ENCODE data around the gene LMX1A. TPM values are rescaled to one million over a fixed set of nuclear protein-coding genes. Genes with fewer than 3 reads are reported as not detected.

LMX1A gene
- total RNA-seq, 1 donor from 2014 or later = 0.21 TPM

DNA sequence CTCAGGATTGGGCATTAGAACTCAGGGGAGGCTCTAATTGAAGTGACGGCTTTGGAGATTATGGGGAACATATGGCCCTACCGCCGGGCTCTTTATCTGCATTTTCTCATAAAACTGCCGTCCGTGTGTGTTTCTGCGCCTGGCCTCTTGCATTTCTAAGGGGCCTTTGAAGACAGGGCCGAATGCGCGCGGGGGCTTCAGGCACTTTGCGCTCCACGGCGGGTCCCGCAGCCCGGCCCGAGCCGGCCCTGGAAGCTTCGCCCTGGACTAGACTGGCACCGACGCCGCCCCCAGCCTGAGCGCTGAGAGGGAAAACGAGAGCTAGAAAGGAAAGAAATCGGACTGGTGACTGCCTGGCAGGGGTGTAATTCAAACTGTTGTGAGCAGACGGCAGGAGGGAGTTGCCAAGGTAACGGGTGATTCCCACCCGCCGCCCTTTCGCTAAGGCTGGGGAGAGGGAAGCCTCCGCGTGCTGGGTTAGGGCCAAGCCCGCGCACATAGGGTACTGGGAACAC lies 120.7 kb downstream of the LMX1A start:
- Histone ChIP-seq H3K4me1 (peaks cover 11% of the 10 kb centered on the region), H3K36me3 (no peaks in the 10 kb centered on the region), H3K27me3 (ENCODE audit: low read depth) (peaks cover 34% of the 10 kb centered on the region), H3K27ac (no peak overlapping the region), H3K4me3 (peak overlapping the region; percentile 37), H3K9me3 (no peaks in the 10 kb centered on the region)
- ATAC-seq = peak in 1 of 2 donors; percentile 31
- intact Hi-C loops (cut with DNase I) = no loop called here
- TF ChIP-seq, protein P1, sequence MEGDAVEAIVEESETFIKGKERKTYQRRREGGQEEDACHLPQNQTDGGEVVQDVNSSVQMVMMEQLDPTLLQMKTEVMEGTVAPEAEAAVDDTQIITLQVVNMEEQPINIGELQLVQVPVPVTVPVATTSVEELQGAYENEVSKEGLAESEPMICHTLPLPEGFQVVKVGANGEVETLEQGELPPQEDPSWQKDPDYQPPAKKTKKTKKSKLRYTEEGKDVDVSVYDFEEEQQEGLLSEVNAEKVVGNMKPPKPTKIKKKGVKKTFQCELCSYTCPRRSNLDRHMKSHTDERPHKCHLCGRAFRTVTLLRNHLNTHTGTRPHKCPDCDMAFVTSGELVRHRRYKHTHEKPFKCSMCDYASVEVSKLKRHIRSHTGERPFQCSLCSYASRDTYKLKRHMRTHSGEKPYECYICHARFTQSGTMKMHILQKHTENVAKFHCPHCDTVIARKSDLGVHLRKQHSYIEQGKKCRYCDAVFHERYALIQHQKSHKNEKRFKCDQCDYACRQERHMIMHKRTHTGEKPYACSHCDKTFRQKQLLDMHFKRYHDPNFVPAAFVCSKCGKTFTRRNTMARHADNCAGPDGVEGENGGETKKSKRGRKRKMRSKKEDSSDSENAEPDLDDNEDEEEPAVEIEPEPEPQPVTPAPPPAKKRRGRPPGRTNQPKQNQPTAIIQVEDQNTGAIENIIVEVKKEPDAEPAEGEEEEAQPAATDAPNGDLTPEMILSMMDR (IDR thresholded peaks at IDR 0.05) = no peak
- no peak for DNase-seq

DNA sequence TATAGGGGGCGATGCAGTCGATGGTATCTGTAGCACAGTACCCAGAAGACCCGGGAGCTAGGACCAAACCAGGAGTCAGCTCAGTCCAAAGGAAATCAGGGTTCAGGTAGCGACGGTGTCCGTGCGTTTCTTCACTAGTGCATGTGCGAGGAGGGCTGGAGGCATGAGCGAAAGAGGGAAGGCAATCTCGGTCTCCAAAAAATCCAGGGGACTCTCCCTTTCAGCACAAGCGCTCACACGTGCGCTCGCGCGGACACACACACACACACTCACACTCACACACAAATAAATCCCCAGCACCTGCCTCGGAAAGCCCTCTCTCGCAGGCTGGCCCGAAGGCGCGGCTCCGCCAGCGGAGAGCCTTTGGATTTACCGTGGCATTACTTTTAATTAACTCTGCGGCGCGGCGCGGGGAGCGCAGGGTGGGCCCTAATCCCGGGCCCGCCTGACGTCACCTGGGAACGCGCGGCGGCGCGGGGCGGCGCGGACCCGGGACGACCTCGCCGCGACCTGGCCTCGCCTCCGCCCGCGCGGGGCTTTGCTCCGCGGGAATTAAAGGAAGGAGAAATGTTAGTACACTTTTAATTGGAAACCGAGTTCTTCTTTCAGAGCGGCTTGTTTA lies 121.2 kb downstream of the LMX1A start:
- ATAC-seq = peak in 1 of 2 donors; percentile 39
- no peak for DNase-seq
- TF ChIP-seq, protein P1 (IDR thresholded peaks at IDR 0.05) = no peak
- no peaks in the 10 kb centered on the region for H3K36me3 ChIP-seq
- peaks cover 11% of the 10 kb centered on the region for H3K4me1 ChIP-seq
- intact Hi-C loops (cut with DNase I) = no loop called here
- no peak overlapping the region for H3K27ac ChIP-seq
- peaks cover 34% of the 10 kb centered on the region for H3K27me3 ChIP-seq (ENCODE audit: low read depth)
- peak overlapping the region; percentile 37 for H3K4me3 ChIP-seq
- no peaks in the 10 kb centered on the region for H3K9me3 ChIP-seq

DNA sequence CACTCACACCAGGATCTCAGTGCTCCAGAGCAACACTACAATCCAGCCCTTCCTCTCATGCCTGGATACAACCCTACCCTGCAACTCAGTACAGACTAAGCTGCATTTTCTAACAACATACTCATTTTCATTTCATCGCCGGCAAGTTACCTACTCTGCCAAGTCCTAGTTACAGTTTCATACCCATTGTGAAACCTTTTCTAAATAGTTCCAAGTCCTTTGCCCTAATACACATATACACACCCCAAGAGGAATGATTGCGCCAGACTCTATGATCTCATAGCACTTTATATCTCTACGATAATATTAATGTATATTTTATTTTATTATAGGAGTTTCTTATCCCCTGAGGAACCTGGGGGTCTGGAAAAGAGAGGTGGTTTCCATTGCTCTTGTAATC lies 122.4 kb downstream of the LMX1A start:
- intact Hi-C loops (cut with DNase I) = no loop called here
- H3K27ac ChIP-seq = no peak overlapping the region
- H3K9me3 ChIP-seq = no peaks in the 10 kb centered on the region
- H3K36me3 ChIP-seq = no peaks in the 10 kb centered on the region
- DNase-seq = no peak
- H3K4me1 ChIP-seq = peaks cover 11% of the 10 kb centered on the region
- peaks cover 34% of the 10 kb centered on the region for H3K27me3 ChIP-seq (ENCODE audit: low read depth)
- no peak for ATAC-seq
- no peak overlapping the region for H3K4me3 ChIP-seq
- TF ChIP-seq, protein P1 (IDR thresholded peaks at IDR 0.05) = no peak

DNA sequence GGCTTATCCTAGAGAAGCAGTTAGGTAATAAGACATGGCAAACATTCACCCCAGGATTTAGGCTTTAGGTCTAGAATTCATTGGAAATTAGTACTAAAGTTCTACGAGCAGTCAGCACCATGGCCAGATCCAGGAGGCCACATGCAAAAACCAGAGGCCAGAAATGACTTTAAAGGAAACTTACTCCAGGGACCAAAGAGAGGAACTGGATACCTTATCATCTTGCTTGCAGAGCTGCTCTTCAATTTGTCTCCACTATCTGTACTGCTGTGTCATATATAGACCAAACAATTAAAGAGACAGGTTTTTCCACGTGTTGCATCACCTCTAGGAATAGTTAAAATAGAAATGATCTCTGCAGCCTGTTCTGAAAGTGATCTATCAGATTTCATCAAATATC lies 127.8 kb downstream of the LMX1A start:
- ATAC-seq = no peak
- intact Hi-C loops (cut with DNase I) = no loop called here
- H3K27me3 ChIP-seq (ENCODE audit: low read depth) = peaks cover 4% of the 10 kb centered on the region

DNA sequence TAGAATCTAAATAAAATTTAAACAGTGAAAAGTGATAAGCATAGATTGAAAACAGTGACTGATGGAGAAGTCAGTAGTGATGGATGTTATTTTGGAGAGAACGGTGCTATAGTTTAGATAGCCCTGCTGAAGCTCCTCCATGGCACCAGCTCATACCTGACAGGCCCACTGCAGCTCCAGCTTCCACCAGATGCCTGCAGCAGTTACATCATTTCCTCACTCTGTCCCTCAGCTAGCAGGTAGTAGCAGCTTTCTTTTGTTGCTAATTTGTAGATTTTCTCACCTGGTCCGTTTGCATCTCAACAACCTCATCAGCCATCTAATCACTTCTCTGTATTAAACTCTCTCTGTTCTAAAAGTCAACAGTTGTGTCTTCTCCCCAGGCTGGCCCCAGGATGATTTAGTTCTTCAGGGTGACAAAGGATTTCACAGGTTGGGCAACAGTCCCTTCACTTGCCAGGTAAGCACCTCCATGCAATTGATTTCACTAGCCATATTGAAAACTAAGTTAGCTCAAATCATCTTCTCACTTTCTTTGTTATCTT lies 128.3 kb downstream of the LMX1A start:
- TF ChIP-seq, protein P1 (IDR thresholded peaks at IDR 0.05) = no peak
- ATAC-seq = no peak

More for the DNA sequence above, 127.8 kb downstream of the LMX1A start:
- no peak overlapping the region for H3K4me3 ChIP-seq
- no peaks in the 10 kb centered on the region for H3K9me3 ChIP-seq
- no peak for DNase-seq
- no peaks in the 10 kb centered on the region for H3K36me3 ChIP-seq
- H3K27ac ChIP-seq = no peak overlapping the region
- H3K4me1 ChIP-seq = no peaks in the 10 kb centered on the region
- TF ChIP-seq, protein P1 (IDR thresholded peaks at IDR 0.05) = no peak

More for the DNA sequence above, 128.3 kb downstream of the LMX1A start:
- Histone ChIP-seq H3K27me3 (ENCODE audit: low read depth) (peaks cover 4% of the 10 kb centered on the region), H3K27ac (no peak overlapping the region), H3K36me3 (no peaks in the 10 kb centered on the region), H3K4me1 (no peaks in the 10 kb centered on the region), H3K4me3 (no peak overlapping the region), H3K9me3 (no peaks in the 10 kb centered on the region)
- intact Hi-C loops (cut with DNase I) = no loop called here
- DNase-seq = no peak
